GM23248 (cell line): ENCODE data around the gene TEX19. TPM values are rescaled to one million over a fixed set of nuclear protein-coding genes. Genes with fewer than 3 reads are reported as not detected.

Experiments
- DNase-seq: peaks from one replicate; pipeline ENCODE4 v3.0.0-alpha.2; 2015
- H2AFZ ChIP-seq: fragments of 200-600 bp; sonication (generic); 2 replicates; pipeline ENCODE4 v1.6.1; 2016; ENCODE audit warnings: antibody characterized with exemption
- H3F3A ChIP-seq: fragments of 200-600 bp; sonication (generic); 2 replicates; pipeline ENCODE4 v1.6.1; 2016; ENCODE audit warnings: mild to moderate bottlenecking, antibody characterized with exemption, mixed run types; ENCODE audit not compliant: insufficient read depth
- H3K27ac ChIP-seq: fragments of 200-600 bp; sonication (generic); 2 replicates; pipeline ENCODE4 v1.5.1; 2016; ENCODE audit warnings: mild to moderate bottlenecking
- H3K27me3 ChIP-seq: fragments of 200-600 bp; sonication (generic); replicated peaks from 2 replicates; pipeline ENCODE4 v1.6.1; 2016; ENCODE audit warnings: mild to moderate bottlenecking; ENCODE audit not compliant: insufficient read depth
- H3K36me3 ChIP-seq: fragments of 200-600 bp; sonication (generic); 2 replicates; pipeline ENCODE4 v1.6.1; 2016; ENCODE audit warnings: low read depth, mild to moderate bottlenecking
- H3K4me1 ChIP-seq: fragments of 200-600 bp; sonication (generic); 2 replicates; pipeline ENCODE4 v1.6.1; 2016; ENCODE audit warnings: mild to moderate bottlenecking; ENCODE audit not compliant: insufficient read depth
- H3K4me2 ChIP-seq: fragments of 200-600 bp; sonication (generic); one replicate; pipeline ENCODE4 v1.6.1; 2016; ENCODE audit warnings: mild to moderate bottlenecking; ENCODE audit not compliant: unreplicated experiment
- H3K4me3 ChIP-seq: fragments of 200-600 bp; sonication (generic); 2 replicates; pipeline ENCODE4 v1.5.1; 2016; ENCODE audit warnings: mild to moderate bottlenecking
- H3K79me2 ChIP-seq: fragments of 200-600 bp; sonication (generic); 2 replicates; pipeline ENCODE4 v1.6.1; 2016; ENCODE audit warnings: mild to moderate bottlenecking; ENCODE audit not compliant: insufficient read depth
- H3K9ac ChIP-seq: fragments of 200-600 bp; sonication (generic); 2 replicates; pipeline ENCODE4 v1.6.1; 2016; ENCODE audit warnings: mild to moderate bottlenecking
- H3K9me2 ChIP-seq: fragments of 200-600 bp; sonication (generic); 2 replicates; pipeline ENCODE4 v1.6.1; 2016; ENCODE audit warnings: mixed run types, mild to moderate bottlenecking, moderate library complexity; ENCODE audit not compliant: insufficient read depth
- H3K9me3 ChIP-seq: fragments of 200-600 bp; sonication (generic); one replicate; pipeline ENCODE4 v1.6.1; 2017; ENCODE audit warnings: low read depth
- H4K20me1 ChIP-seq: fragments of 200-600 bp; sonication (generic); 2 replicates; pipeline ENCODE4 v1.6.0; 2016; ENCODE audit not compliant: insufficient read depth
- EZH2 ChIP-seq: fragments of 200-600 bp; sonication (generic); IDR thresholded peaks from 2 replicates; pipeline ENCODE4 v1.6.1; 2018; ENCODE audit warnings: antibody characterized with exemption, mild to moderate bottlenecking; ENCODE audit not compliant: insufficient read depth, poor library complexity, severe bottlenecking
- EZH2phosphoT487 ChIP-seq: fragments of 200-600 bp; sonication (generic); IDR thresholded peaks from 2 replicates; pipeline ENCODE4 v1.6.1; 2018; ENCODE audit warnings: antibody characterized with exemption, moderate library complexity, mild to moderate bottlenecking, low read depth; ENCODE audit not compliant: insufficient read depth
- WGBS, 2 experiments: methylation state at CpG; one replicate each; pipeline ENCODE4 v1.1.6; 2015 to 2017; ENCODE audit warnings: low lambda C conversion rate in 2 of 2, low coverage in 1 of 2; ENCODE audit errors: missing lambda C conversion rate in 2 of 2; 5-methylcytosine and 5-hydroxymethylcytosine counted together
- in situ Hi-C: fragments of 300-500 bp; cut with MboI; formaldehyde crosslinking; loops from 2 replicates; pipeline ENCODE4 v1.15.0; 2020
- polyA plus RNA-seq: library from polyadenylated mRNA; unstranded; fragments of >200 nt; fragmentation: Nextera tagmentation; extraction: Ambion mirVana; gene quantifications from 2 replicates; pipeline ENCODE4 v1.2.1, GENCODE V29; 2016
- total RNA-seq: library from RNA; depleted of rRNA; stranded (reverse); fragments of >200 nt; shearing (Covaris generic); gene quantifications from 2 replicates; pipeline ENCODE4 v1.2.3, GENCODE V29; 2014

TEX19 gene
- total and polyA plus RNA-seq, 2 experiments from 2014 or later: not detected

DNA sequence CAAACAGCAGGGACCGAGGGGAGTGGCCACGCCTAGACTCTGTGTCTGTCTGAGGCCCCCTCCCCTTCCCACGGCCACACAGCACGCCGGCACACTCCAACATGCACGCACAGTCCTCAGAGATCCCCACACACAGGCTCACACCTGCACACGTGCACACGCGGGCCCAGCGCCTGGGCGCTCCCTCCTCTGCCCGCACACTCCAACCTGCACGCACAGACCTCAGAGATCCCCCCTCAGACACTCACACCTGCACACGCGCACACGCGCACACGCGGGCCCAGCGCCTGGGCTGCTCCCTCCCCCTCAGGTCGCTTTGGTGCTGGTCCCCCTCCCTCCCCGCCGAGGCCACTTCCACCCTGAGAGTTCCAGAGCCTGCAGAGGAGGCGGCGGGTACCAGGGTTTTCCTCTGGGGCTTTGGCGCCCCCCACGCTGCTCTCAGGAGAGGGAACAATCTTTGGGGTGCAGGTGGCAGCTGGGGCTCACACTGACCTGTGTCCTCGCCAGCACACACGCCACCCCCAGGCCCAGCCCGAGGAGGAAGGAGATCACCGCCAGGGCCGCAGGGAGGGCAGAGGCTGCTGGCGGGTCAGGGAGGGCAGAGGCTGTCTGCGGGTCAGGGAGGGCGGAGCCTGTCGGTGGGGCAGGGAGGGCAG lies 43.2 kb upstream of the TEX19 start:
- no peak overlapping the region for H2AFZ ChIP-seq
- H3K36me3 ChIP-seq: no peaks in the 10 kb centered on the region
- no peak overlapping the region for H3K9ac ChIP-seq
- DNase-seq: no peak
- no peak for TF ChIP-seq EZH2phosphoT487
- peak; percentile 45 for TF ChIP-seq EZH2
- no peaks in the 10 kb centered on the region for H3K9me3 ChIP-seq
- H3K4me2 ChIP-seq: no peak overlapping the region
- H3K27me3 ChIP-seq: peaks cover 20% of the 10 kb centered on the region
- H4K20me1 ChIP-seq: no peaks in the 10 kb centered on the region
- H3K27ac ChIP-seq: no peak overlapping the region
- in situ Hi-C loops: no loop called here
- no peaks in the 10 kb centered on the region for H3K79me2 ChIP-seq
- no peak overlapping the region for H3K4me3 ChIP-seq
- no peaks in the 10 kb centered on the region for H3K9me2 ChIP-seq
- no peaks in the 10 kb centered on the region for H3F3A ChIP-seq
- WGBS, 2 experiments: 7 to 8% methylated on average over 25 to 36 of the region's 36 CpGs
- H3K4me1 ChIP-seq: no peaks in the 10 kb centered on the region

DNA sequence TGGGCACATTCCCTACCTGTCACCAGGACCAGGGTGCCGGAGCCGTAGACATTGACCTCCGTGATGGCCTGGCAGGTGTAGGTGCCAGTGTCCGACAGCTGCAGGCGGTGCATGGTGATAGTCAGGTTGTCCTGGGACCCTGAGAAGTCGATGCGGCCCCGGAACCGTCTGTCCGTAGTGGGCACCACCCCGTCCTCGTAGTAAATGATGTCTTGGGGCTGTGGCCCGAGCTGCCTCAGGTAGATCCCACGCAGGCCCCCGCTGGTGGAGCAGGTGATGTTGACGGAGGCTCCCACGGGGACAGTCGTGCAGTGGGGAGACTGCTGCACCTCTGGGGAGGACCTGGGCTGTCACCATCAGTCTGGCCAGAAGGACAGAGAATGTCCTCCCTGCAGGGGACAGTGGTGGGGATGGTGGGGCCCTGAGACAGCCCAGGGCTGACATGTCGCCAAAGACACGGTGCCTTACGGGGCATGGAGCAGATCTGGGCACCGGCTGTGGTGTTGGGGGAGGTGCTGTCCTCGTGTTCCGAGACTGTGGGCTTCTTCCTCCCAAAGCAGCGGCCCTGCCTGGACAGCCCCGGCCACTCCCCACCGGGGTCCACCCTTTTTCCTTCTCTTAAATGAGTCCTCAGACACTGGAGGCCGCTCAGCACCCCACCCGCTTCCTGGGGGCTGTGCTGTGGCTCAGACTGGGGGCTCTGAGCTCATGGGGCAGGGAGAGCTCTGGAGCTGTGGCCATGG lies 42.2 kb upstream of the TEX19 start:
- H3K27ac ChIP-seq: no peak overlapping the region
- no peaks in the 10 kb centered on the region for H4K20me1 ChIP-seq
- H3K4me3 ChIP-seq: no peak overlapping the region
- no peaks in the 10 kb centered on the region for H3K4me1 ChIP-seq
- no peak for DNase-seq
- no peak overlapping the region for H3K4me2 ChIP-seq
- H3K79me2 ChIP-seq: no peaks in the 10 kb centered on the region
- no peaks in the 10 kb centered on the region for H3K9me2 ChIP-seq
- no peak overlapping the region for H3K9ac ChIP-seq
- in situ Hi-C loops: no loop called here
- H2AFZ ChIP-seq: no peak overlapping the region
- TF ChIP-seq EZH2phosphoT487 (no peak), EZH2 (no peak)
- H3K36me3 ChIP-seq: no peaks in the 10 kb centered on the region
- H3F3A ChIP-seq: no peaks in the 10 kb centered on the region
- WGBS, 2 experiments: 56 to 65% methylated on average over 22 to 28 of the region's 29 CpGs
- peaks cover 16% of the 10 kb centered on the region for H3K27me3 ChIP-seq
- no peaks in the 10 kb centered on the region for H3K9me3 ChIP-seq

GRCh38 chr17:82317394-82318168 lies 41.5 kb upstream of the TEX19 start, which contains the start of gene CD7:
Gene CD7 (minus strand): TSS chr17:82317608. CDS start chr17:82317495, 113 bp downstream.
- no peak within 1 kb of the TSS for H3K4me2 ChIP-seq
- no peaks in the 10 kb centered on the region for H4K20me1 ChIP-seq
- no peak for DNase-seq
- no peaks in the 10 kb centered on the region for H3K4me1 ChIP-seq
- no peak within 1 kb of the TSS for H2AFZ ChIP-seq
- H3K4me3 ChIP-seq: no peak within 1 kb of the TSS
- H3K27ac ChIP-seq: no peak within 1 kb of the TSS
- H3K9me2 ChIP-seq: no peaks in the 10 kb centered on the region
- H3K36me3 ChIP-seq: no peaks in the 10 kb centered on the region
- 56 to 66% methylated on average over 21 to 24 of the region's 26 CpGs for WGBS, 2 experiments
- TF ChIP-seq EZH2phosphoT487 (no peak), EZH2 (no peak)
- no peak within 1 kb of the TSS for H3K9ac ChIP-seq
- no peaks in the 10 kb centered on the region for H3K79me2 ChIP-seq
- no peaks in the 10 kb centered on the region for H3K9me3 ChIP-seq
- in situ Hi-C loops: no loop called here
- H3K27me3 ChIP-seq: peaks cover 16% of the 10 kb centered on the region
- H3F3A ChIP-seq: no peaks in the 10 kb centered on the region

GRCh38 chr17:82318169-82318498 lies 40.9 kb upstream of the TEX19 start:
- DNase-seq: no peak
- Histone ChIP-seq H3K9me2 (no peaks in the 10 kb centered on the region), H2AFZ (no peak overlapping the region), H3K4me2 (no peak overlapping the region), H3K4me1 (no peaks in the 10 kb centered on the region), H4K20me1 (no peaks in the 10 kb centered on the region), H3K36me3 (no peaks in the 10 kb centered on the region), H3F3A (no peaks in the 10 kb centered on the region), H3K27ac (no peak overlapping the region), H3K4me3 (no peak overlapping the region), H3K9ac (no peak overlapping the region), H3K9me3 (no peaks in the 10 kb centered on the region), H3K27me3 (peaks cover 16% of the 10 kb centered on the region), H3K79me2 (no peaks in the 10 kb centered on the region)
- in situ Hi-C loops: no loop called here
- TF ChIP-seq EZH2phosphoT487 (no peak), EZH2 (no peak)
- WGBS, 2 experiments: 93% methylated on average over 16 to 20 of the region's 20 CpGs
